GM18861 (cell line): ENCODE measurements around the gene CTNNAL1.
A peak's percentile ranks its signal among the peaks of the same experiment; 100 is the strongest.

ENCODE experiments used
- ATAC-seq: cut with Tn5 transposase; IDR thresholded peaks from one replicate; pipeline ENCODE4 v1.9.1; 2021; ENCODE audit not compliant: unreplicated experiment

The CTNNAL1 gene

GRCh38 chr9:109027176-109027575 is 13.9 kb upstream of the CTNNAL1 start:
- no peak for ATAC-seq

DNA sequence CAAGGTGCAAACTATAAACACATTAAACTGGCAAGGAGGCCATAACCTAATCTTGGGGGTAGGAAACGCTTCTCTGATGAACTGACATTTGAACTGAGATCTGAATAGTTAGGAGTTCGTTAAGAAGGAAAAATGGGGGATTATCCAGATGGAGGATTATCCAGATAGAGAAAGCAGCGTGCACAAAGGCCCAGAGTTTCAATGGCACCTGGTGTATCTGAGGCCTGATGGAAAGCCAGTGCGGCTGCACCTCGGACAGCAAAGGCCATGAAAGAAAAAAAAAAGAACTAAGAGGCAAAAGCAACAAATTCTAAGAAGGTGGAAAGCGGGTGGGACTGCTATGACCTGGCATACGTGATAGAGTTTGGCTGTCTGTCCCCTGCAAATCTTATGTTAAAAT is 13.0 kb upstream of the CTNNAL1 start:
- no peak for ATAC-seq

DNA sequence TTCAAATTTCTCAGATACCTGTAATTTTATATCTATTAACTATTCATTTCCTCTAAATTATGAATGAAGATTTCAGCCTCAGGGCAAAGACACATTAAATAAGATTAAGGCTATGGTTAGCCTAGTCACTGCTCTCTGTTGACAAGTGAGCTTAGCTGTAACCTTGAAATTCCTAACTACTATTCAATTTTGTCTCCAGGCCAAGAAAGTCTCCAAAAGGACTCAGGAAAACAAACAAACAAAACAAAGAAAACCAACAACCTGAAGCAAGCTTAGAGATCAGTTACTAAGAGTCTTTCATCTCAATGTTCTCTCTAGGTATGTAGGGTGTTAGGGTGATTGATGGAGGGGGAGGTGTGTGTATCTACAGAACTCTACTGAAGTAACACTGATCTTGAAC is 9.6 kb upstream of the CTNNAL1 start:
- no peak for ATAC-seq

DNA sequence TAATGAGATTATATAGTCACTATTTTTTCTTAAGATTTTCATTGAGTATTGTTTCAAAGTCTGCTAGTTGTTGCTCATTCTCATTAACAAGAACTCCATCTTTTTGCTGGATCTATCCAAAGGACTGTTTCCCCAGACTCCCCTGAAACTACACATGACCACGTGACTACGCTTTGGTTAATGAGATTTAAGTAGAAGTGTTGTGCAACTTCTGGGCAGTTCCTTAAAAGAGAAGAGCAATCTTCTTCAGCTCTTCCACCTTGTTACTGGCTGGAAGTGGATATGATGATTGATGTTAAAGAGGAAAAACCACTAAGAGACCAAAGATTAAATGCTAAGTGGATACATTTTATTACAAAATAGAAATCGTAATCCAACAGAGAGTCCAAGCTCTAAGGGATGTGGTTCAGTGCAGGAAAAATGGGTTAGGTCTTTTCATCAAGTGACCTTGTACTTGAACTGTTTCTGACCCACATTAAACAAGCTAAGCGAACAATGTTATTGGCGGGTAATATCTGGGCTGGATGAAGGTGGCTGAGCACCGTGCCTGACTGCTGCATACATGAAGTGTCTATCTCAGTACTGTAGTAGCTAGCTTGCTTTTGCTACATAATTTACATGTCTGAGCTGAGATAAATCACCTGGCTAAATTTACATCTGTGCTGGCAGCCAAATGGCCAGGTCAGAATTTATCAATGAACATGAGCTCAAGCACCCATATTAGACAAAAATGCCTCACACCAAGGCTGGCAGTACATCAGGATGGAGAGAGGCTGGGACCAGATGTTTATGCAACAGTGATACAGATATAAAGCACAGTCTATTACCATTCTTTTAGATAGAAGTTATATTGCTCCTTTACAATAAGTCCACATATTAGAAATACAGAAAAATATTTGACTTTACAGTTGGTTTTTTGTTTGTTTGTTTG is 7.5 kb upstream of the CTNNAL1 start:
- no peak for ATAC-seq

GRCh38 chr9:109020113-109020512 is 6.8 kb upstream of the CTNNAL1 start:
- ATAC-seq, result no peak

DNA sequence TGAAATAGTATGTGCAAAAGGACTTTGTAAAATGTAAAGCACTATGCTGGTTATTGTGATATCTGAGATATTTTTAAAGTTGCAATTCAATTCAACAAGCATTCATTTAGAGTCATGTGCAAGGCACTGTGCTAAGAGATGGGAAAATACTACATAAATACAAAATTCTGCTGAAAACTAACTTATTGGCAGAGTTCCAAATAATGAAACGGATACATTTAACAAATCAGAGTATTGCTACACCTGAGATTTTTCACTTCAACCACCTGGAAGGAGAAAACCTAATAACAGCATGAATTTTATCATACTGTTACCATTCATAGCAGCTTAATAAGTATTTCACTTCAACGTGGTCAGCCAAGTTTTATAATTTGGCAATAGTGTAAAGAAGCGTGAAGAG is 6.1 kb upstream of the CTNNAL1 start:
- ATAC-seq, result no peak

DNA sequence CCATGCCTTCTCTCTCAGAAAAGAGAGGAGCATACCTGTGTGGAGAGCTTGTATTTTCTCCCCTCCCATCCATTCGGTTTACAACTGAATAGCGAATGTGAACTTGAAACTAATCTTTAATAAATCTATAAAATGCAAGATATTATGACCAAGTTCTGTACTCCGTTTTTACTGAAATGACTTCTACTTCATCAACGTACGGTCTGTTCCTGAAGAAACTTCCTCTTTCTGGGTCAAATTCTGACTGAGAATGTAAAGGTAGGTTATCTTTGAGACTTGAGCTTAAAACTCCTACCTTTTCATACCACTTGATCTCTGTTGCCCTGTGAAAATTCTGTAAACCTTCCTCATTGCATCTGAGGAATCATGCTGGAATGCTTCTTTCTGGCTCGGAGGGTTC is 4.2 kb upstream of the CTNNAL1 start:
- peak; percentile 54 for ATAC-seq

GRCh38 chr9:109017061-109017460 is 3.8 kb upstream of the CTNNAL1 start:
- ATAC-seq, result no peak

DNA sequence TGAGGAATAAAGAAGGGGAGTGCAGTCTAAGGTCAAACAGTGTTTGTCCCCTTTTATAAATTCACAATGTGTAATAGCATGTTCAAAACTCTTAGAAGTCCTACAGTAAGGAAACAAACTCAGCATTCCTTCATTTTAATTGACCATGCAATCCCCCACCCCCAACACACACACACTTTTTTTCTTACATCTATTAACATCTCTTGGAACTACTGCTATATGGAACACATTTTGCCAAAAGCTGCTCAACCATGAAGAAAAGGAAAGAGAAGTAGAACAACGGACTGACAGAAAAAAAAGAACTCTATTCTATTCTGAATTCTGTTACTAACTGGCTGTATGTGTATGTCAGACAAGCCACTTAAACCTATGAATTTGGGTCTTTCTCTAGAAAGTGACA is 2.8 kb upstream of the CTNNAL1 start:
- no peak for ATAC-seq

DNA sequence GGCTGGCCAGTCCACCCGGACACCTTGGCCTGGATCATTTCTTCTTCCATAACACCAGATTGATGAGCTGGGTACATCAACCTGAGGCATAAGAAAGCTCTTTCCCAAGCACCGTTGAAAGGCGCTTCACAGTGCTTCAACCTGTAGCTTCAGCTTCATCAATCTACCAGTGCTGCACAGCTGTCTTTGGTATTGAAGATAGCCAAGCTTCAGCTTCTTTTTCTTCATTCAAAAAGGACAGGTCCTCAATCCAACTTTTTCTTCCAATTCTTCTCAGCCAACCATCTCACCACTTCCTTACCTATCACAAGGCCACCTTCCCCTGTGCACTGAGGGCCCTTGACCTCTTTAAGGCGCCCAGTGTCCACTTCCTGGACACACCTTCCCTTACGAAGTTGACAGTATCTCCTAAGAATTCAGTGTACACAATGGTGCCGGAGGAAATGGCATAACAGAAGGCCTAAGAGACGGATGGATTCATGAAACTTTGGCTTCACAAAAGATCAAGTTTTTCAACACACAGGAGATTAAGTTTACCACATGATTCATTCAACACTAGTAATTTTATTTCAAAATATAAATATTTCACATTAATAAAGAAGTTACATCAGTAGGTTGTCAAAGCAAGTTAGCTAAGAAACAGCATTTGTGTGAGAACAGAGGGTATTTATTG is 1.4 kb upstream of the CTNNAL1 start:
- no peak for ATAC-seq

DNA sequence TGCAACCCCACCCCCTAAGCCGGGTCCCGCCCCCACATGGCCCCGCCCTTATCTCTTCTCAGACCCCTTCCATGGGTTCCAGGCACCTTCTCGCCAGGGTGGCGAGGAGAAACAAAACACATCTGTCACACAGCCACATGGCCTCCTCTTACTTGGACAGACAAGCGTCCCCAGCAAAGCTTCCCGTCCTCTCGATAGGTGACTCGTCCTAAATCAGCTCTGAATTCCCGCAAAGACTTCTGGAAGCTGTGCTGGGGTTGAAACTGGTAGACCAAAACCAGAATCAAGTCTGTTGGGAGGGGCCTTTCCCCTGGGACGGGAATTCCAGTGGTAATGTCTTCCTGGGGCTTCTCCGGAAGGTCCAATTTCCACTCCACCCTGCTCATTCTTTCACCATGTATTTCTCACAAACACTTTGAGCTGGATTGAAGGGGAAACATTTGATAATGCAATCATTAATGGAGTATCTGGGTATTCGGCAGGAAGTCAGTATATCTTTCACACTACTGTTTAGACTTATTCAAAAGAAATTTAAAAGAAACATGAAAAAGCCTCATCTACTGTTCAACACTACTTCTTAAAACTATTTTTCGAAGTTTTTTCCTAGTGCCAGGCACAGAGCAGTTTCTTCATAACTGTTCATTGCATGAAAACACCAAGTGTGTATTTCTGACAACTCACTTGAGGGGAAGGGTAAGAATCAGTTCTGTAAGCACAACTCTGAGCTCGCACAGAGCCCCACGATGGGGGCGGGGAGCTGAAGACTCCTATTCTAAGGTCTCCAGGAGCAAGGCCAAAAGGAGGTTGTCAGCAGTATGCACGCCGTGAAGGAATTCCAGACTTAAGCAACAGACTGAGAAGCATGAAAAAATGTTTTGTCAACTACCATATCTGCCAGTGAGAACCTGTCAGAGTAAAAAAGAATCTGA is 644 bp upstream of the CTNNAL1 start:
- ATAC-seq, result no peak

- peak; percentile 39 for ATAC-seq
These were observed 1.1 kb downstream of the CTNNAL1 start for GRCh38 chr9:109012009-109012875.

- no peak for ATAC-seq
These were observed 2.0 kb downstream of the CTNNAL1 start for GRCh38 chr9:109011231-109011671.

- peak; percentile 57 for ATAC-seq
These were observed 2.6 kb downstream of the CTNNAL1 start for GRCh38 chr9:109010746-109011145.

DNA sequence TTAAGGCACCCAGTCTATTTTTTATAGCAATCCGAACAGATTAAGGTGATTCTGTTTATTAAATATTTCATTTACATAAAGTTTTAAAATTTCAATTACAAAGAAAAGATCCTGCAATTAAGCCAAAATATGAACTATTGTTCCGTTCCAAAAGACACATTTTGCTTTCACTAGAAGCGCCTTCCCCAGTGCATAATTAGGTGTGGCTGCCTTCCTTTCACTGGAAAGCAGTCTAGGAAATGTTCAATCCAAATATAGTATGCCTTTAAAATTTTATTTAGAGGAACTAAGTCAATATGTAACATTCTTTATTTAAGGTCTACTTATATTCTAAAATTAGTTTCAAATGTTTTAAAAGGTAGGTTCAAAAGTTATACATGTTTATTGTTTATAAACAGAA is 7.6 kb downstream of the CTNNAL1 start:
- ATAC-seq, result no peak

DNA sequence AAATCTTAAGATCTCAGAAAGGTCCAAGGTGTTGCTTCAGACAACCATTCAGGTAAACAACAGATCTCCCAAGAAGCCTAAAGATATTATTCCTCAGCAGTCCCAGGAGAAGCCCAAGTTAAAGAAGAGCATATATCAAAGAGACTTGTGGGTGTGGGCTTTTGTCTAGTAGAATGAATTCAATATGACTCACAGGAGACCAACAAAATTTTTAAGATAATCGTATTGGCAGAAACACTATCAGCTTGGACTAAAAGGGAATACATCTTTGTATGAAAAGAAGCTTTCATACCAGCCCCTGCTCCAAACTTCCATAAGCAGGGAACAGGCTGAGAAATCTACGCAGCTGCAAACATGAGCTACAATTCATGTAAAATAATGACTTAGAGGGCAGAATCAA is 10.2 kb downstream of the CTNNAL1 start:
- no peak for ATAC-seq

GRCh38 chr9:109002141-109002540 is 11.2 kb downstream of the CTNNAL1 start:
- no peak for ATAC-seq

DNA sequence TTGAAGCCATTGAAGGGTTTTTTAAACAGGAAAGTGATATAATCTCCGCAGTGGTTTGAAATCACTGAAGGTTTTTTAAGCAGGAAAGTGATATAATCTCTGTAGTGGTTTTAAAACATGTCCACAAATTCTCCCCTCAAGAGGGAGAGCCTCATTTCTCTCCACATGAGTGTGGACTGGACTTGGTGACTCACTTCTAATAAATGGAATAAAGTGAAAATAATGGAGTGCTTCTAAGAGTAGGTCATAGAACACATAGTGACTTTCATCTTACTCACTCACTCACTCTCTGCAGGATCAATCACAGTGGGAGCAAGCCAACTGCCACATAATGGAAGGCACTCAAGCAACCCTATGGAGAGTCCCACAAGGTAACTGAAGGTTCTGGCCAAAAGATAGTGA is 12.0 kb downstream of the CTNNAL1 start:
- ATAC-seq, result no peak

DNA sequence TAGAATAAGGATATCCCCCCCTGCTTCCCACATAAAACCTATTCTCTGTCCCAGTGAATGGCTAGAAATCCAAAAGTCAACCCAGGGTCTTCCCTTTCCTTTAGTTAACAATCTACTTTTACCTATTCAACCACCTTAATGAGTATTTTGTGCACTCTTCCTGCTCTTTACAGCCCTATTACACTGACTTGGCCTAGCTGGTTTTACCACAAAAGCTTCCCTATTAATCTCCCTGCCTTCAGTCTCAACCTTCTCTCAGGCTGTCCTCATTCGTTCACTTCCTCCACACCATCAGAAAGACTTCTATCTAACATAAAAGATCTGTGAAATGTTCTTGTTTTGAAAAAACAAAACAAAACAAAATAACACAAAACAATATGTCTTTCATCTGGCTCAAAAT is 16.2 kb downstream of the CTNNAL1 start:
- no peak for ATAC-seq

GRCh38 chr9:108996643-108997042 is 16.7 kb downstream of the CTNNAL1 start:
- no peak for ATAC-seq
